Left ventricle myocardium superior (tissue), 1 donor: ENCODE measurements around the gene SUGCT. TPM values are rescaled to one million over a fixed set of nuclear protein-coding genes. Genes with fewer than 3 reads are reported as not detected.

ENCODE experiments used
- ATAC-seq: fragments of 200-7000 bp; cut with Tn5 transposase; one replicate; pipeline ENCODE4 v1.9.1; 2020; ENCODE audit warnings: mild to moderate bottlenecking, moderate library complexity
- DNase-seq: peaks from one replicate; pipeline ENCODE4 v3.0.0-alpha.2; 2020
- intact Hi-C: fragments of 100-400 bp; cut with micrococcal nuclease; formaldehyde crosslinking; loops from one replicate; pipeline ENCODE4 v1.11.0; 2022
- total RNA-seq: library from RNA; stranded (reverse); fragmentation: NEBNext Ultra II Directional; extraction: Animal tissue kit (Norgen Biotek cat#: 25700); gene quantifications from one replicate; pipeline ENCODE4 v1.2.1, GENCODE V29; 2021
- donor health status: DM: no; HTN: yes; CAD: no; lungs with severe emphysema.

SUGCT gene
- total RNA-seq, 1 donor from 2014 or later: 6.8 TPM

- ATAC-seq (no peak), DNase-seq (no peak)
- intact Hi-C loops: no loop called here
Observed at GRCh38 chr7:40714363-40715052, 579.7 kb downstream of the SUGCT start.

- no peak for DNase-seq
- intact Hi-C loops: no loop called here
Observed at GRCh38 chr7:40715053-40715430, 580.2 kb downstream of the SUGCT start.

GRCh38 chr7:40716052-40716451 is 581.2 kb downstream of the SUGCT start:
- DNase-seq (no peak), ATAC-seq (no peak)
- intact Hi-C loops: no loop called here

More at GRCh38 chr7:40715053-40715430, 580.2 kb downstream of the SUGCT start:
- ATAC-seq: no peak

- peak; percentile 77 for DNase-seq
- intact Hi-C loops: no loop called here
- ATAC-seq: peak; percentile 94
Observed at GRCh38 chr7:40717242-40717641, 582.4 kb downstream of the SUGCT start.

- intact Hi-C loops: no loop called here
- no peak for DNase-seq
Observed at GRCh38 chr7:40720416-40720815, 585.6 kb downstream of the SUGCT start.

GRCh38 chr7:40721342-40721949 is 586.6 kb downstream of the SUGCT start:
- no peak for DNase-seq
- ATAC-seq: no peak
- intact Hi-C loops: no loop called here

More at GRCh38 chr7:40720416-40720815, 585.6 kb downstream of the SUGCT start:
- ATAC-seq: no peak

- no peak for DNase-seq
- ATAC-seq: no peak
- intact Hi-C loops: no loop called here
Observed at GRCh38 chr7:40722242-40722641, 587.4 kb downstream of the SUGCT start.

- intact Hi-C loops: no loop called here
- ATAC-seq: no peak
- no peak for DNase-seq
Observed at GRCh38 chr7:40723829-40724228, 589.0 kb downstream of the SUGCT start.

GRCh38 chr7:40726559-40726958 is 591.8 kb downstream of the SUGCT start:
- DNase-seq (no peak), ATAC-seq (no peak)
- intact Hi-C loops: no loop called here

GRCh38 chr7:40733114-40733513 is 598.3 kb downstream of the SUGCT start:
- ATAC-seq (no peak), DNase-seq (no peak)
- intact Hi-C loops: no loop called here

- intact Hi-C loops: no loop called here
- ATAC-seq (no peak), DNase-seq (no peak)
Observed at GRCh38 chr7:40733578-40733977, 598.8 kb downstream of the SUGCT start.

- DNase-seq (no peak), ATAC-seq (no peak)
- intact Hi-C loops: no loop called here
Observed at GRCh38 chr7:40739257-40739656, 604.5 kb downstream of the SUGCT start.

GRCh38 chr7:40742270-40742669 is 607.5 kb downstream of the SUGCT start:
- DNase-seq (no peak), ATAC-seq (no peak)
- intact Hi-C loops: no loop called here

- ATAC-seq (no peak), DNase-seq (no peak)
- intact Hi-C loops: no loop called here
Observed at GRCh38 chr7:40746841-40747556, 612.2 kb downstream of the SUGCT start.

- intact Hi-C loops: no loop called here
- ATAC-seq (no peak), DNase-seq (no peak)
Observed at GRCh38 chr7:40747856-40748255, 613.1 kb downstream of the SUGCT start.

GRCh38 chr7:40749877-40750276 is 615.1 kb downstream of the SUGCT start:
- intact Hi-C loops: no loop called here
- DNase-seq: no peak
- ATAC-seq: no peak

- DNase-seq: no peak
- intact Hi-C loops: no loop called here
- no peak for ATAC-seq
Observed at GRCh38 chr7:40753455-40753854, 618.6 kb downstream of the SUGCT start.

- intact Hi-C loops: no loop called here
- no peak for DNase-seq
- ATAC-seq: no peak
Observed at GRCh38 chr7:40755438-40755837, 620.6 kb downstream of the SUGCT start.

- intact Hi-C loops: no loop called here
- ATAC-seq (no peak), DNase-seq (no peak)
Observed at GRCh38 chr7:40757109-40757508, 622.3 kb downstream of the SUGCT start.

- intact Hi-C loops: no loop called here
- ATAC-seq (peak; percentile 50), DNase-seq (peak; percentile 27)
Observed at GRCh38 chr7:40758590-40758989, 623.8 kb downstream of the SUGCT start.
